ENCODE results near the gene PKDCC. TPM values are rescaled to one million over a fixed set of nuclear protein-coding genes. Genes with fewer than 3 reads are reported as not detected.

PKDCC gene
- total and polyA plus RNA-seq, 10 donors, result 19.8 to 81.9 (median 44.4) TPM

DNA sequence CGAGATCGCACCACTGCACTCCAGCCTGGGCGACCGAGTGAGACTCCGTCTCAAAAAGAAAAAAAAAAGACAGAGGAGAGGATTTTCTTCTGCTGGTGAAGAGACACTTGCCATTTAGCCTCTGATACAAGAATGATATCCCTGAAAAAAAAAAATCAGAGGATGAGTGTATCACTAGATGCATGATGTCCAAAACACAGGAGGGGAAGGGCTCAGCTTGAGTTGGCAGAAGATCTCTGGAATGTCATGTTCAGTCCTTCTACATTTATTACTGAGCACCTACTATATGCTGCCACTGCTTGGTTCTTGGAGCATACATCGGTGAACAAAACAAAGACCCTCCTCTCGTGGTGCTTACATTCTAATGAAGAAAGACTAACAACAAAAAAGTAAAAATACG lies 10.9 kb upstream of the PKDCC start:
- no peak for TF ChIP-seq POLR2A (IDR thresholded peaks at IDR 0.05)
- TF ChIP-seq, protein P1, sequence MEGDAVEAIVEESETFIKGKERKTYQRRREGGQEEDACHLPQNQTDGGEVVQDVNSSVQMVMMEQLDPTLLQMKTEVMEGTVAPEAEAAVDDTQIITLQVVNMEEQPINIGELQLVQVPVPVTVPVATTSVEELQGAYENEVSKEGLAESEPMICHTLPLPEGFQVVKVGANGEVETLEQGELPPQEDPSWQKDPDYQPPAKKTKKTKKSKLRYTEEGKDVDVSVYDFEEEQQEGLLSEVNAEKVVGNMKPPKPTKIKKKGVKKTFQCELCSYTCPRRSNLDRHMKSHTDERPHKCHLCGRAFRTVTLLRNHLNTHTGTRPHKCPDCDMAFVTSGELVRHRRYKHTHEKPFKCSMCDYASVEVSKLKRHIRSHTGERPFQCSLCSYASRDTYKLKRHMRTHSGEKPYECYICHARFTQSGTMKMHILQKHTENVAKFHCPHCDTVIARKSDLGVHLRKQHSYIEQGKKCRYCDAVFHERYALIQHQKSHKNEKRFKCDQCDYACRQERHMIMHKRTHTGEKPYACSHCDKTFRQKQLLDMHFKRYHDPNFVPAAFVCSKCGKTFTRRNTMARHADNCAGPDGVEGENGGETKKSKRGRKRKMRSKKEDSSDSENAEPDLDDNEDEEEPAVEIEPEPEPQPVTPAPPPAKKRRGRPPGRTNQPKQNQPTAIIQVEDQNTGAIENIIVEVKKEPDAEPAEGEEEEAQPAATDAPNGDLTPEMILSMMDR (IDR thresholded peaks at IDR 0.05 in 8 of 11, conservative IDR thresholded peaks at IDR 0.05 in 3 of 11), result no peak
- no peak for TF ChIP-seq POLR2AphosphoS5 (IDR thresholded peaks at IDR 0.05)
- H3K4me3 ChIP-seq, result no peak overlapping the region
- H3K4me1 ChIP-seq, result no peaks in the 10 kb centered on the region
- no peak for DNase-seq
- intact Hi-C loops (cut with DNase I; ENCODE audit: low total_unique reads), result no loop called here
- no peak overlapping the region for H3K27ac ChIP-seq
- H3K36me3 ChIP-seq, result no peaks in the 10 kb centered on the region
- H3K27me3 ChIP-seq (replicated peaks in 1 of 7), result peaks cover 0 to 4% (median 0%) of the 10 kb centered on the region in 7 donors
- WGBS, 5 donors, result 87 to 96% (median 93%) methylated on average over 8 of the region's 8 CpGs
- no peaks in the 10 kb centered on the region for H3K9me3 ChIP-seq

DNA sequence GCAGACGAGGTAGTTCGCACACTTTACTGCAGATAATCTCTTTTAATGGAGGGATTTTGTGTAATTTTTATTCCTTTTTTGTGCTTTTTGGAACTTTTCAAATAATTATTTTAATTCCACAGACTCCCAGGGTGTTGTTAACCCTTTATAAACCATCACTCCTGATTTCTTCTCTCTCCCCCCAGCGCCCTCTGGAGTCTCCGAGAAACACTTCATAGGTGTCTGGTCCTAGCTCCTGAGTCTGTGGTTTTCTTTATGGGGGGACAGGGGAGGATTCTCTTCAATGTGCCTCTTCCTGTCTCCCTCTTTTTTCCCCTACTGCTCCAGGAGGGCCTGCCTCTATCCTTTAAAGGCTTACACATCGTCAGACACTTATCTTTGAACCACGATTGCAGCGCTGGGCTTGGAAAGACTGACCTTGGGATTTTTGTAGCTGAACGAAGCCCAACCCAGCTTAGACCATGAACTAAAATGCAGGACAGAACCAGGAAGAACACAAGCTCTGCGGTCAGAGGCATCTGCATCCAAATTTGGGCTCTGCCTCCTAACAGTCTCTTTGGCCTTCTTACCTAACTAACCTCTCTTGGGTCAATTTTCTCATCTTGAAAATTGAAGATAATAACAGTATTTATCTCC lies 7.1 kb upstream of the PKDCC start:
- DNase-seq, result no peak
- intact Hi-C loops (cut with DNase I; ENCODE audit: low total_unique reads), result no loop called here

DNA sequence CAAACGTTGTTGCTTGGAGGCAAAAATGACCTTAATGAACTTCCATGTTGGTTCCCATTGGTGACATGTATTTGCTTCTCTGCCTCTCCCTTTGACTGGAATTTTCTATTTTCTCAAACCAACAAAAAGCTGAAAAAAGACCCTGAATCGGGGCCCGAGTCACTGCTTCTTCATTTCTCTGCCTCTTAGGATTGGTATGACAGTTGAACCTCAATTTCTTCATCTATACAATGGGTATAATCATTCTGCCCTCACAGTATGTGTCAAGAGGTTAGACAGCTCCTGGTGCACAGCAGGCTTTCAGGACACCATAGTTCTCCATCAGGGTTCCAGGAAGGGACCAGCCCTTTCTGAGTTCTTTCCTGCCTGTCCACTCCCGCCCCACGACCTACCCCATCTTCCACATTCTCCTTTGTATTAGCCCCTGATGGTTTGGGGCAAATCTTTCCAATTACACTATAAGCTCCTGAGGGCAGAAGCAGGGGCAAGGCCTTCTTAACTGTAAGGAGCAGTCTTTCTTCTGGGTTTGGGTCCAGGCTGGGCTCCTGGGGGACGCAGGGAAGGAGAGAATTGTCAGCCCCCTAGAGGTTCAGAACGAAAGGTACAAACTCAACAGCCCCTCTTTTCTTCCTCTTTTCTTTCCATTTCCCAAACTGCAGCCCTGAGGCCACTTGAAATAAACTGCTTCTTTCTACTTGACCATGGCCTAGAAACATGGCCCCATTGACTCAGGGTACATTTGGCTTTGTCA lies 6.3 kb upstream of the PKDCC start:
- no peak for DNase-seq
- Histone ChIP-seq H3K9me3 (no peaks in the 10 kb centered on the region), H3K27me3 (replicated peaks in 1 of 7) (peaks cover 0 to 29% (median 1%) of the 10 kb centered on the region in 7 donors), H3K27ac (no peak overlapping the region), H3K4me3 (no peak overlapping the region), H3K4me1 (peaks cover 0 to under 1% (median 0%) of the 10 kb centered on the region in 6 donors), H3K36me3 (no peaks in the 10 kb centered on the region)
- TF ChIP-seq, protein P1 (IDR thresholded peaks at IDR 0.05 in 8 of 11, conservative IDR thresholded peaks at IDR 0.05 in 3 of 11), result no peak
- TF ChIP-seq POLR2A (IDR thresholded peaks at IDR 0.05), result no peak
- TF ChIP-seq POLR2AphosphoS5 (IDR thresholded peaks at IDR 0.05), result no peak
- intact Hi-C loops (cut with DNase I; ENCODE audit: low total_unique reads), result no loop called here
- 78 to 82% (median 81%) methylated on average over 7 of the region's 7 CpGs for WGBS, 5 donors

More for the DNA sequence above, 7.1 kb upstream of the PKDCC start:
- H3K9me3 ChIP-seq, result no peaks in the 10 kb centered on the region
- WGBS, 5 donors, result 63 to 73% (median 66%) methylated on average over 9 of the region's 9 CpGs
- H3K4me1 ChIP-seq, result no peaks in the 10 kb centered on the region
- H3K27me3 ChIP-seq (replicated peaks in 1 of 7), result peaks cover 0 to 21% (median 0%) of the 10 kb centered on the region in 7 donors
- H3K36me3 ChIP-seq, result no peaks in the 10 kb centered on the region
- no peak overlapping the region for H3K4me3 ChIP-seq
- TF ChIP-seq, protein P1 (IDR thresholded peaks at IDR 0.05 in 8 of 11, conservative IDR thresholded peaks at IDR 0.05 in 3 of 11), result no peak
- TF ChIP-seq POLR2A (IDR thresholded peaks at IDR 0.05) (no peak), POLR2AphosphoS5 (IDR thresholded peaks at IDR 0.05) (no peak)
- H3K27ac ChIP-seq, result no peak overlapping the region
